Liver (tissue), 3 donors: ENCODE measurements around the gene NCDN.

Experiments used
- GABPA ChIP-seq, 2 donors: IDR thresholded peaks in 1 of 2; conservative IDR thresholded peaks in 1 of 2; 2 replicates each; pipeline ENCODE4 v1.6.1; 2016; ENCODE audit warnings: antibody characterized with exemption in 2 of 2, mild to moderate bottlenecking in 1 of 2, moderate library complexity in 1 of 2
- HNF4G ChIP-seq: IDR thresholded peaks from 2 replicates; pipeline ENCODE4 v1.6.1; 2016; ENCODE audit warnings: antibody characterized with exemption
- TF ChIP-seq, protein P1 (sequence below): fragments of 150-350 bp; IDR thresholded peaks from 2 replicates; pipeline ENCODE4 v1.5.1; 2017; ENCODE audit warnings: improper control_type of control experiment, low read depth, low read length; ENCODE audit not compliant: missing input control
- donor health status: healthy.
- donor health status: healthy.

DNA sequence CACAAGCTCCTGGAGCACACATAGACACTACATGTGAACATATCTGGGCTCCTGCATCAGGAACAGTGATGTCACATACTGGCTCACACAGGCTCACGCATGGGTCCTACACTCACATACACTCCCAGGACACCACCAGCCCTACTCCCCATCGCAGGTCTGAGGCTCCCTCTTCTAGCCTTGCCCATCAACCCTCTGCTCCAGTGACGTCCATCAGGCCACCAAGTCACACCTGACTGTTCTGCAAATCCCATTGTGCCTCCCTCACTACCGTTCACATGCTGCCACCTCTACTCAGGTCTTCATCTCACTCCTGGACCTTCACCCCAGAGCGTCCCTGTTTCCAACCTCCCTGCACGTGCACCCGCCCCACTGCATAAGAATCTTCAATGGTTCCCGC, 33.6 kb downstream of the NCDN start:
- TF ChIP-seq, protein P1, sequence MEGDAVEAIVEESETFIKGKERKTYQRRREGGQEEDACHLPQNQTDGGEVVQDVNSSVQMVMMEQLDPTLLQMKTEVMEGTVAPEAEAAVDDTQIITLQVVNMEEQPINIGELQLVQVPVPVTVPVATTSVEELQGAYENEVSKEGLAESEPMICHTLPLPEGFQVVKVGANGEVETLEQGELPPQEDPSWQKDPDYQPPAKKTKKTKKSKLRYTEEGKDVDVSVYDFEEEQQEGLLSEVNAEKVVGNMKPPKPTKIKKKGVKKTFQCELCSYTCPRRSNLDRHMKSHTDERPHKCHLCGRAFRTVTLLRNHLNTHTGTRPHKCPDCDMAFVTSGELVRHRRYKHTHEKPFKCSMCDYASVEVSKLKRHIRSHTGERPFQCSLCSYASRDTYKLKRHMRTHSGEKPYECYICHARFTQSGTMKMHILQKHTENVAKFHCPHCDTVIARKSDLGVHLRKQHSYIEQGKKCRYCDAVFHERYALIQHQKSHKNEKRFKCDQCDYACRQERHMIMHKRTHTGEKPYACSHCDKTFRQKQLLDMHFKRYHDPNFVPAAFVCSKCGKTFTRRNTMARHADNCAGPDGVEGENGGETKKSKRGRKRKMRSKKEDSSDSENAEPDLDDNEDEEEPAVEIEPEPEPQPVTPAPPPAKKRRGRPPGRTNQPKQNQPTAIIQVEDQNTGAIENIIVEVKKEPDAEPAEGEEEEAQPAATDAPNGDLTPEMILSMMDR = no peak
- TF ChIP-seq HNF4G (no peak), GABPA (IDR thresholded peaks at IDR 0.05 in 1 of 2, conservative IDR thresholded peaks at IDR 0.05 in 1 of 2) (no peak)
